ENCODE measurements around the gene SLC6A8.

DNA sequence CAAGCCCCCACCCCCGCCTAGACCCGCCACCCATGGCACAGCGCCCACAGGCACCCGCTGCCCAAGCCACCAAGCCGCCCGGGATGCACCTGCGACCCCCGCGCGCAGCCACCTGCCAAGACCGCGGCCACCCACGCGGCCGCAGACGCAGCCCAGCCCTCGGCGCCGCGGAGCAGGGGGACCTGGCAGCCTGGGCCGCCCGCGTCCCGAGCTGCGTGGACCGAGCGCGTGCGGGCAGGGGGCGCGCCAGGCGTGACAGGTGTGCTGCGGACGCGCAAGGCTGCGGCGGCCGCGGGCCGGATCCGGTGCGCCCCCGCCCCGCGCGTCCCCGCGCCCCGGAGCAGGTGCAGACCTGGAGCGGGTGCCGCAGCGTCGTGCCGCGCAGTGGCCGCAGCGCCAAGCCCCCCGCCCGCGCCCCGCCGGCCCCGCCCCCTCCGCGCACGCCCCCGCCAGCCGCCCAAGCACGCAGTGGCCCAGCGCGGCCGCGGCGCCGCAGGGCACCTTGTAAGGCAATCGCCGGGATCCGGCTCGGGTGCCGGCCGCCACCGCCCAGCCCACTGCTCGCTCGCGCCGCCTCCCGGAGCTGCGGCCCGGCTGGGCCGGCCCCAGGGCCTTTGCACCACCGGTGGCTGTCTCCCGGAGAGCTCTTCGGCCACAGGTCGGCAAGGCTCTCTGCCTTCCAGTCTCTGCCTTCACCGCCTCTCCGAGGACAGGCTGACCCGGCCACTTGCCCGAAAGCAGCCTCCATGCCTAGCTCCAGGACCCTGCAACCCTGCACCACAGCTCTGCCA lies 14.1 kb upstream of the SLC6A8 start, which contains the start of gene PNCK:
- TF ChIP-seq POLR2A (IDR thresholded peaks at IDR 0.05) (no peak), EP300 (IDR thresholded peaks at IDR 0.05) (no peak)
- TF ChIP-seq, protein P1, sequence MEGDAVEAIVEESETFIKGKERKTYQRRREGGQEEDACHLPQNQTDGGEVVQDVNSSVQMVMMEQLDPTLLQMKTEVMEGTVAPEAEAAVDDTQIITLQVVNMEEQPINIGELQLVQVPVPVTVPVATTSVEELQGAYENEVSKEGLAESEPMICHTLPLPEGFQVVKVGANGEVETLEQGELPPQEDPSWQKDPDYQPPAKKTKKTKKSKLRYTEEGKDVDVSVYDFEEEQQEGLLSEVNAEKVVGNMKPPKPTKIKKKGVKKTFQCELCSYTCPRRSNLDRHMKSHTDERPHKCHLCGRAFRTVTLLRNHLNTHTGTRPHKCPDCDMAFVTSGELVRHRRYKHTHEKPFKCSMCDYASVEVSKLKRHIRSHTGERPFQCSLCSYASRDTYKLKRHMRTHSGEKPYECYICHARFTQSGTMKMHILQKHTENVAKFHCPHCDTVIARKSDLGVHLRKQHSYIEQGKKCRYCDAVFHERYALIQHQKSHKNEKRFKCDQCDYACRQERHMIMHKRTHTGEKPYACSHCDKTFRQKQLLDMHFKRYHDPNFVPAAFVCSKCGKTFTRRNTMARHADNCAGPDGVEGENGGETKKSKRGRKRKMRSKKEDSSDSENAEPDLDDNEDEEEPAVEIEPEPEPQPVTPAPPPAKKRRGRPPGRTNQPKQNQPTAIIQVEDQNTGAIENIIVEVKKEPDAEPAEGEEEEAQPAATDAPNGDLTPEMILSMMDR (IDR thresholded peaks at IDR 0.05): no peak
